HG03095 (cell line): ENCODE measurements around the gene DAAM2.

Source experiments
- ATAC-seq: cut with Tn5 transposase; IDR thresholded peaks from one replicate; pipeline ENCODE4 v1.9.1; 2021; ENCODE audit warnings: moderate library complexity; ENCODE audit not compliant: unreplicated experiment

DAAM2 gene

DNA sequence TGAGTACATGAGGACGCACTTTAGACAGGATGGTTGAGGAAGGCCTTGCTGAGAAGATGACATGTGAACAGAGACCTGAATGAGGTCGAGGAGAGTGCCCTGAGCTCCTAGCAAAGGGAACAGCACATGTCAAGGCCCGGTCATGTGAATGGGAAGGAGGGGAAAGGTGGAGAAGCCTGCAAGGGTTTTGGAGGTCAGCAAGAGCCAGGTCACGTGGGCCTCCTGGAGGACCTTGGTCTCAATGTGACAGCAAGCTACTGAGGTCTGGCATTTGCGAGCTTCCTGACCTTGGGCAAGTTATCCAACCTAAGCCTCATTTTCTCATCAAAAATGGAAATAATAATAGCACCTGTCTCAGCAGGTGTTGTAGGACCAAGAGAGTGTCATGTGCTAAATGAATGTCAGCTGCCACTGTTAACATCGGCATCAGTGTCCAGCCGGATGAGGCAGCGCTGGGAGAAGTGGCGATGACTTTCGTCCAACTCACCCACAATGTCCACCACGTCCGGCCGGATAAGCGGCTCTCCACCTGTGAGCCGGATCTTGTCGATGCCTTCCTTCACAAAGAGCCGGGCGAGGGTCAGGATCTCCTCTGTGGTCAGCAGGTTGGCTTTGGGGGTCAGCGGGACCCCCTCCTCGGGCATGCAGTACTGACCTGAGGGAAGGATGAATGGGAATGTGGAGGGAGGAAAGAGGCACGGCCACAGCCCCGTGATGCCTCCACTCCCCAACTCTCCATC, 133.2 kb downstream of the DAAM2 start:
- no peak for ATAC-seq

GRCh38 chr6:39925931-39926290, 133.7 kb downstream of the DAAM2 start:
- no peak for ATAC-seq

GRCh38 chr6:39926668-39927067, 134.5 kb downstream of the DAAM2 start:
- no peak for ATAC-seq

DNA sequence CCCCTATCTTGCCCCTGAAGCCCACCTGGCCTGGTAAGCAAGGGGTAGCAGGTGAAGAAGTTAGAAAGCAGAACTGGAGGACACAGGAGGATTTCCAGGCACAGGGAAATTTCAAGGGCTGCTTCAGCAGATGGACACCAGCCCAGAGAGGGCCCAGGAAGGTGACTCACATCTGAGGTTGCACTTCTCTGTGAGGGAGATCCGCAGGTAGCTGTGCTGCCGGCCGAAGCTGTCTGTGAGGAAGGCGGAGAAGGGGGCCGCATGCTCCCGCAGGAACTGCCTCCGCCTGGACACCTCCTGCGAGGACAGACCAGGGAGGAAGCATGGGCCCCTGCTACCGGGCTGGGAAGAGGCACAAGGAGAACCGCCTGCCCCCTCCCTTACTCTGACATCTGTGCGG, 135.0 kb downstream of the DAAM2 start:
- ATAC-seq = no peak

GRCh38 chr6:39929039-39929732, 137.0 kb downstream of the DAAM2 start:
- ATAC-seq = no peak

- no peak for ATAC-seq
Observed at GRCh38 chr6:39929733-39930461, 137.7 kb downstream of the DAAM2 start.

DNA sequence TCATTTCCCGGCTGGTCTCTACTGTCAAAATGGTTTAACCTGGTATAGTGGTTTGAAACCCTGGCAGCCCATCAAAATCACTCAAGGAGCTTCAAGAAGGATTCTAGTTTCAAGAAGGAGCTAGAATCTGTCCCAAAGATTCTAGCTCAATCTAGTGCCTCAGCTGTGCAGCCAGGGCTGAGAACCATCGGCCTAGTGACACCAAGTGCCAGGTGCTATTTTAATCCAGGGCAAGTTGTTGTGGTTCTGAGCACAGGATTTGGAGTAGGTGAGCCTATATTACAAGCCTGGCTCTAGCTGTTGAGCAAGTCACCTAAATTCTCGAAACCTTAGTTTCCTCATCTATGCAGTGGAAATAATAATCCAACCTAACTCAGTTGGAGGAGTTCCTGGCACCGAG, 138.4 kb downstream of the DAAM2 start:
- ATAC-seq = no peak

DNA sequence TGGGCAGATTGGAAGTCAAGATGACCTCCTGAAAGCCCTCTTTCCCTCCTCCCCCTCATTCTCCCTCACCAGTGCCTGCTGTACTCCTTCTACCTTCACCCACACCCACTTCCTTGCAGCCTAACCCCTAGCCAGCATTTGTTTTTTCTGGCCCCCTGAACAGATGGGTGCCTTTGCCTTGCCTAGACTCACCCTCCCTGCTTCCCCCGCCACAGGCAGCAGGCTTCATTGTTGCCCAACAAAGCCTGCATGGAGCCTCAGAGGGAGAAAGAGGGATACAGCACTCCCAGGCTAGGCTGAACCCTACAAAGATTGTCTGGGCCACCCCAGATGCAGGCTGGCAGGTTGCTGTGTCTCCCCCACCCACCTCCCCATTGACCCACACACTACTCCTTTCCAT, 139.4 kb downstream of the DAAM2 start:
- no peak for ATAC-seq

GRCh38 chr6:39932386-39932910, 140.3 kb downstream of the DAAM2 start:
- ATAC-seq = no peak

DNA sequence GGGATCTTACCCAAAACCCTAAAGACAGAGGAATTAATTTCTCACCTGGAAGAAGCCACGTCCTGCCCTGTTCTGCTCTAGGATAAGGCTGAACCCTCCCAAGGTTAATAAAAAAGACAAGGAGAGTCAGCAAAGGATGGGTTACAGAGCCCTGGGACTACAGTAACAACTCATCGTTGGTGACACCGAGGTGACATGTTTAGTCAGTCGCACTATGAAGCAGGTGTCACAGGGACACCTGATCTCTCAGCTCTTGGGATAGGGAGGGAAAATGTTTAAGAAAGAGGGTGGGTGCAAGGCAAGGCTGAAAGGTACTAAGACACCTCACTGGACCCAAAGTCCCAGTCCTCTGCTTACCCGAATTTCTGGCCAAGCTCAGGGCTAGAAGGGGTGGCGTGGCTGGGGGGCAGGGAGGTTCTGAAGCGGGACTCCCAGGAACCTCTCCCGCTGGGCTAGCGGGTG, 141.5 kb downstream of the DAAM2 start:
- ATAC-seq = no peak

DNA sequence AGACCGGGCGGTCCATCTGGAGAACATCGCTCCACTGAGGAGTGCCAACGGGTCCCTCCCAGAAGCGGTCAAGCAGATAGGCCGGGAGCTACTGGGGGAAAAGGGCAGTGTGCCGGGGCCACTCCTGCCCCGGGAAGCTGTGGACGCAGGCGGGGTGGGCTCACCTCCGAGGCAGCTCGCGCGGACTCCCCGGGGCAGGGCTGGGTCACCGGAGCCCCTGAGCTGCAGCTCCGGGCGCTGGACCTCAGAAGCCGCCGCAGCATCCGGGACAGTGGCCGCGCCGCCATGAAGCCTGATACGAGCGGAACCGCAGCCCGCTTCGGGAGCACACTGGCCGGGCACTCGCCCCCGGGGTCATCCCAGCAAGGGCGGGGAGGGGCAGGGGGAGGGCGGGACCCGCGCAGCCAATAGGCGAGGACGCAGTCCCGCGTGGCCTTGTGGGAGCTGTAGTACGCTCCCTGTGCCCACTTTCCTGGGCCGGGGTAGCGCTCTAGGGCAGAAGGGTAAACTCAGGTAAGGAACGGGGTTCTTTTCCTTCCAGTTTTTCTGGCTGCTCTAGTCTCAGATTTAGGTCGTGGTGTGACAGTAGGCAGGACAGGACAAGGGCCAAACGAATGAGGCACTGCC, 142.1 kb downstream of the DAAM2 start, which contains the start of gene MOCS1:
Gene MOCS1, minus strand, starts transcription at position 332 of the 627 bp plus-strand sequence. Its CDS starts 45 bp downstream, at position 287.
- ATAC-seq = no peak

GRCh38 chr6:39935241-39935640, 143.1 kb downstream of the DAAM2 start:
- ATAC-seq = no peak

DNA sequence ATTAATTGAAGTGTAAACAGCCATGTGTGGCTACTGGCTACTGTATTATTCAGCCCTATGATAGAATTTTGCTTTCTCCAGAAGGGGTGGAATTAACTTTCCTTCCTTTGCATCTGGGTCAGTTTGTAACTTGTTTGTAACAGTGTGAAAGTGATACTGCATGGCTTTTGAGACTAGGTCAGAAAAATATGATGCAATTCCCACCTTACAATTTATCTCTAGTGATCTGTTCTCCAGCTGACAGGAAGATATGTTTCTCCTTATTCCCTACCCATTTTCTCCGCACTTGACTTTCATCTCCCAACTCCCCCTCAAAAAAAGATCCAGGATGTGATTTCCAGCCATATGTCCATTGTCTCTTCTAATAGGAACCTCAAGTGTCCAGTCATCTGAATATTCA, 144.7 kb downstream of the DAAM2 start:
- ATAC-seq = no peak

DNA sequence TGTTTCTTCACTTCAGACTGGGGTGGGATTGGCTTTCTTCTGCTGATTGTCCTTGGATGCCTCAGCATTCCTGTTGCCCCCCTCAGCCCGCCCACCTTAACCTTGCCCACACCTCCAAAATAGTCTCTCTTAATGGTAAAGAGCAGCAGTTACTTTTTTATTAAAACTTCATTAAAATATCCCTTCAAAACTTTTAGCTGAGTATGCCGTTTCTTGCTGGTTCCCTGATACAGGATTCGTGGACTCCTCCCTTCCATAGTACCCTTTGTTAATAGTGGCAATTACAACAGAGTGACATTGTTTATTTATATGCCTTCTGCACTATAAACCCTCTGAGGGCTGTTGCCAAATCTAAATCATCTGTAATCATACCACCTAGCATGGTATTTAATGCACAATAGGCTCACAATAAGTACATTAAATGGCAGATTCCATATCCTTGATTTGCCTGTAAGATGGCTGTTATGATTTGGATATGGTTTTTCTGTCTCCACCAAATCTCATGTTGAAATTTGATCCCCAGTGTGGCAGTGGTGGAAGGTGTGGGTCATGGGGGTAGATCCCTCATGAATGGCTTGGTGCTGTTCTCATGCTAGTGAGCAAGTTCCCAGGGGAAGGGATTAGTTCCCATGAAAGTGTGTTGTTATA, 145.6 kb downstream of the DAAM2 start:
- ATAC-seq = no peak

DNA sequence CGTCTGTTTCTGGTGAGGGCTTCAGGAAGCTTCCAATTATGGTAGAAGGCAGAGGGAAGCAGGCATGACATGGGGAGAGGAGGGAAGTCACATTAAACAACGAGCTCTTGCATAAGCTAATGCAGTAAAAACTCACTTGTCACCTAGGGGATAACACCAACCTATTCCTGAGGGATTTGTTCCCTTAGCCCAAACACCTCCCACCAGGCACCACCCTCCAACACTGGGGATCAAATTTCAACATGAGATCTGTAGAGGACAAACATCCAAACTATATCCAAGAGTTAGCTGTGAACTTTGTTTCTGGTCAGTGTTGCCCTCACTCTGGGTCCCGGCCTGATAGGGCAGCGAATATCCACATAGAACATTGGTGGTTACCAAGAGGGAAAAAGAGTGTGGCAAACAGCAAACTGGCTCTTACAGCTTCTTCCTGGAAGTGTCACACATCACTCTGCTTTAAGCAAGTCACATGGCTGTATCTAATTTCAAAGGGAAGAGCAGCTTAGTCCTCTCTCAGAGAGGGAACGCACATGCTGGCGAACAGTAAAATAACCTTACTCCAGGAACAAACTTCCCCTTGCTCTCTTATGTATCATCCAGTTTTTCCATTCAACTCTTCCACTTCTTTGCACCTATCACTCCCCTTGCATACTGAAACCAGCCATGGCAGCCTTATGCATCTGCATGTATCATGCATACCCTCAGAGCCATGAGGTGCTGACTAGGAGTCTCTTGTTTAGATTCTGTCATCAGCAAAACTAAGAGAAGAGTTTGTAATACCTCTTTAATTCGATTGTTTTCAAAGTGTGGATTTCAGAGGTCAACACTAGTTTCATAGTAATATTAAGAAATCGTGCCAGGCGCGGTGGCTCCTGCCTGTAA, 146.8 kb downstream of the DAAM2 start:
- ATAC-seq = no peak

DNA sequence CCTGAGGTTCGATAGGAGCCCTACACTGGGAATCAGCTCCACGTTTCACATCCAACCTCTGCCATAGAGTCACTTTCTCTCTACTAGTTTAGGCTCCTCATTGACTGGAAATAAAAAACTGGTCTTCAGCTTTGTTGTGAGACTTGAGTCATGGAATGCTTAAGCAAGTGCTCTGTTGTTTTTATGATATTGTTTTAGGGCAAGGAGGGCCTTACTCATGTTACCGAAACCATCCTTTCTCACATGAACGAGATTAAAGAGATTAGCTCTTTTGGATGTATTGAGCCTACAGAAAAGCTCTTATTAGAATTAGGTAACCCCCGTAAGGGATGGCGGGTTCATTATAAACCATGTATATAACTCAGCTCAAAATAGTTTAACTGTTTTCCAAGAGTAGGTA, 149.0 kb downstream of the DAAM2 start:
- ATAC-seq = no peak

DNA sequence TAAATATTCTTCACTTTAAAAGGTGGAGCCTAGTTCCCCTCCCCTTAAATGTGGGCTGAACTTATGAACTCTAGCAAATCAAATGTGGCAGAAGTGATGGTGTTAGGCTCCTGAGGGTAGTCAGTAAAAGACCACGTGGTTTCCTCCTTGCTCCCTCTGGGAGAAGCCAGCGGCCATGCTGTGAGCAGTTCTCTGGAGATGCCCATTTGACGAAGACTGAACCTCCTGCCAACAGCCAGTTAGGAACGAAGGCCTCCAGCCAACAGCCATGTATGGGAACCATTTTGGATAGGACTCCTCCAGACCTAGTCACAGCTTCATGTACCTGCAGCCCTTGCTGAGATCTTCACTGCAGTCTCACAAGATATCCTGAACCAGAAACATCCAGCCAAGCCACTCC, 149.6 kb downstream of the DAAM2 start:
- ATAC-seq = no peak

- ATAC-seq = no peak
Observed at GRCh38 chr6:39942903-39943580, 150.9 kb downstream of the DAAM2 start.

- no peak for ATAC-seq
Observed at GRCh38 chr6:39945626-39946025, 153.4 kb downstream of the DAAM2 start.
